Psoas muscle (tissue), 8 donors: ENCODE measurements around the gene UGT2B17. TPM values are rescaled to one million over a fixed set of nuclear protein-coding genes. Genes with fewer than 3 reads are reported as not detected.
"Not testable (repeated sequence)": the region's sequence is repeated elsewhere in the genome, so short reads cannot be mapped to it uniquely, and the experiment has no call there.

Source experiments
- ATAC-seq, 4 donors: fragments of 200-7000 bp; cut with Tn5 transposase; one replicate each; pipeline ENCODE4 v1.9.1; 2020; ENCODE audit warnings: moderate library complexity in 3 of 4, mild to moderate bottlenecking in 2 of 4
- DNase-seq, 2 donors: peaks; one replicate each; pipeline ENCODE4 v3.0.0-alpha.2; 2020
- H3K27ac ChIP-seq: fragments of 200-600 bp; one replicate; pipeline ENCODE4 v1.8.0; 2022
- H3K27me3 ChIP-seq, 3 donors: fragments of 200-600 bp in 1 of 3; one replicate each; pipeline versions ENCODE4 v1.6.1 to v1.8.0; 2013 to 2022; ENCODE audit warnings: low read length in 2 of 3, mild to moderate bottlenecking in 2 of 3, moderate library complexity in 1 of 3; ENCODE audit not compliant: insufficient read depth in 3 of 3
- H3K36me3 ChIP-seq, 2 donors: fragments of 200-600 bp in 1 of 2; one replicate each; pipeline versions ENCODE4 v1.6.1 to v1.8.0; 2013 to 2022; ENCODE audit warnings: low read depth in 1 of 2, mild to moderate bottlenecking in 1 of 2, moderate library complexity in 1 of 2; ENCODE audit not compliant: insufficient read depth in 1 of 2
- H3K4me1 ChIP-seq: fragments of 200-600 bp; one replicate; pipeline ENCODE4 v1.8.0; 2022
- H3K4me3 ChIP-seq: fragments of 200-600 bp; one replicate; pipeline ENCODE4 v1.8.0; 2022; ENCODE audit warnings: mild to moderate bottlenecking
- H3K9me3 ChIP-seq: fragments of 200-600 bp; one replicate; pipeline ENCODE4 v1.8.0; 2022
- CTCF ChIP-seq: fragments of 200-600 bp; IDR thresholded peaks from one replicate; pipeline ENCODE4 v1.8.0; 2022; ENCODE audit warnings: antibody characterized with exemption
- WGBS, 3 donors: extraction: QIAGEN DNeasy Blood & Tissue Kit; methylation state at CpG; one replicate each; pipeline versions ENCODE4 v1.1.6 to v1.1.7; 2013; 5-methylcytosine and 5-hydroxymethylcytosine counted together
- intact Hi-C, 2 donors: fragments of 100-400 bp; cut with DNase I; formaldehyde crosslinking; loops; one replicate each; pipeline versions ENCODE4 v1.11.0 to v1.14.2; 2022
- polyA plus RNA-seq, 3 donors: library from polyadenylated mRNA; stranded (reverse); fragments of 200-250 nt; gene quantifications; one replicate each; pipeline ENCODE4 v1.2.3, GENCODE V29; 2013
- total RNA-seq, 4 donors: library from RNA; stranded (reverse); fragmentation: NEBNext Ultra II Directional in 2 of 4; extraction: Animal tissue kit (Norgen Biotek cat#: 25700) in 2 of 4; gene quantifications; one replicate each; pipeline versions ENCODE4 v1.2.1 to v1.2.4, GENCODE V29; 2021 to 2023
- donor health status: healthy with polysubstance abuse.
- donor health status: DM: no; HTN: no; CAD: no; lungs with moderate emphysema.
- donor health status: Bipolar disorder and iron deficiency.
- donor health status: healthy.
- donor health status: DM: yes; HTN: yes; CAD: no.
- donor health status: DM: no; HTN: no; CAD: no.
- donor health status: DM: no; HTN: no; CAD: no.
- donor health status: DM: yes; HTN: yes; CAD: no.

Gene UGT2B17
- total and polyA plus RNA-seq, 7 donors: not detected

GRCh38 chr4:68581383-68582338 lies 5.5 kb upstream of the UGT2B17 start:
- Histone ChIP-seq H3K4me1 (no peaks in the 10 kb centered on the region), H3K36me3 (no peaks in the 10 kb centered on the region), H3K27ac (no peak overlapping the region), H3K27me3 (no peaks in the 10 kb centered on the region), H3K4me3 (no peak overlapping the region), H3K9me3 (no peaks in the 10 kb centered on the region)
- intact Hi-C loops: no loop called here
- WGBS, 3 donors: 79 to 86% methylated on average over 6 of the region's 6 CpGs; no CpG with 5 or more reads in 1 of the 3 donors
- ATAC-seq: no peak
- DNase-seq: no peak
- no peak for TF ChIP-seq CTCF

- DNase-seq (no peak), ATAC-seq (no peak)
- no peaks in the 10 kb centered on the region for H3K9me3 ChIP-seq
- 84 to 86% methylated on average over 3 of the region's 3 CpGs; no CpG with 5 or more reads in 1 of the 3 donors for WGBS, 3 donors
- H3K27me3 ChIP-seq: no peaks in the 10 kb centered on the region
- no peak overlapping the region for H3K4me3 ChIP-seq
- TF ChIP-seq CTCF: no peak
- no peak overlapping the region for H3K27ac ChIP-seq
- H3K4me1 ChIP-seq: no peaks in the 10 kb centered on the region
- intact Hi-C loops: no loop called here
- H3K36me3 ChIP-seq: no peaks in the 10 kb centered on the region
Measured at GRCh38 chr4:68577590-68577989, 1.5 kb upstream of the UGT2B17 start.

- DNase-seq, intact Hi-C loops, H3K4me3 ChIP-seq, H3K27me3 ChIP-seq, H3K4me1 ChIP-seq, H3K27ac ChIP-seq, H3K9me3 ChIP-seq, H3K36me3 ChIP-seq, ATAC-seq: not testable (repeated sequence)
- WGBS, 3 donors: 78 to 88% methylated on average over 5 of the region's 5 CpGs; no CpG with 5 or more reads in 1 of the 3 donors
Measured at GRCh38 chr4:68575636-68576035, 486 bp downstream of the UGT2B17 start.

- 98 to 100% methylated on average over 1 of the region's 1 CpG; no CpG with 5 or more reads in 1 of the 3 donors for whole genome bisulfite sequencing, 3 donors
- Histone ChIP-seq H3K4me1 (no peaks in the 10 kb centered on the region), H3K27me3 (no peaks in the 10 kb centered on the region), H3K27ac (no peak overlapping the region), H3K9me3 (no peaks in the 10 kb centered on the region), H3K36me3 (no peaks in the 10 kb centered on the region), H3K4me3 (no peak overlapping the region)
- no peak for DNase-seq
- ATAC-seq: no peak
- intact Hi-C loops: no loop called here
- TF ChIP-seq CTCF: no peak
Measured at GRCh38 chr4:68575081-68575480, 1.0 kb downstream of the UGT2B17 start.

GRCh38 chr4:68572653-68573170 lies 3.4 kb downstream of the UGT2B17 start:
- ATAC-seq (no peak), DNase-seq (no peak)
- intact Hi-C loops: no loop called here
- Histone ChIP-seq H3K36me3 (no peaks in the 10 kb centered on the region), H3K4me3 (no peak overlapping the region), H3K4me1 (no peaks in the 10 kb centered on the region), H3K9me3 (no peaks in the 10 kb centered on the region), H3K27ac (no peak overlapping the region), H3K27me3 (no peaks in the 10 kb centered on the region)
- 93 to 95% methylated on average over 2 to 3 of the region's 3 CpGs; no CpG with 5 or more reads in 1 of the 3 donors for WGBS, 3 donors
- no peak for TF ChIP-seq CTCF
